Lung microvascular endothelial cell (primary cell): Measurements from ENCODE around the gene HOXA6. TPM values are rescaled to one million over a fixed set of nuclear protein-coding genes. Genes with fewer than 3 reads are reported as not detected.

ENCODE experiments used
- DNase-seq, 2 donors: peaks; one replicate each; pipeline versions ENCODE4 v3.0.0 to v3.0.0-alpha.2; 2010; ENCODE audit warnings: low read depth in 2 of 2
- total RNA-seq: library from RNA; depleted of rRNA; stranded (reverse); fragments of >200 nt; gene quantifications from 2 replicates; pipeline ENCODE4 v1.2.1, GENCODE V29; 2014

The HOXA6 gene
- total RNA-seq, 1 donor from 2014 or later = 2.4 TPM

DNA sequence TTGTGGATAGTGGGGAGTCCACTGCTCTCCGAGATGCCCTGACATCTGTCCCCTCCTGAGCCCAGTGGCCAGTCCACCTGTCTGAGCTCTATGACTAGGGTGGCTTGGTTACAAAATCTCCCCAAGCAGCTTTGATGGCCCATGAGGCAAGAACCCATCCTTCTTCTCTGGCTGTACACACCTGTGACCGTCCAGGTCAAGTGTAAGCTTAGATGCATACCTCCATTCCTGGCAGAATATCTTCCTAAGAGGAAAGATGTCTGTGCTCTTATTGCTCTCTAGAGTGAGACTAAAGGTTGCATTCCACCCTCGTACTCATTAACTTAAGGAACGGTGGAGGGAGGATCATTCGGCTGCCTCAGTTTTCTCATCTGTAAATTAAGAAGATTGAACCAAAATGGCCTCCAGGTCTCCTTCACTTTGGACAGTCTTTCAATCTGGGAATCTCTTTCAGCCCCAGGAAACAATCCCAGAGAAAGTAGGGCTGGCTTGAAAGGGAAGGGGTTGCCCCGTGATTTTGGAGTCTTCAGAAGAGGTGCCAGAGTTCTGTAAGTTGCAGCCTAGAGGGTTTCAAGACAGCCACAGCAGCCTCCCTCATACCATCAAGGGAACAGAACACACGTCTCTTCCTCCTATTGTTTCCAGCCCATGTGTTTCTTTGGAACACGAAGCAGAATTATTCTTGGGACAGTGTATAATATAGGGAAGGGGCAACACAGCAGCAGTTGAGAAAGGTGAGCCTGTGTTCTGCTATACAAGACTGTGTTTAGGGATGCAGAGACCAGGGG is 22.5 kb downstream of the HOXA6 start:
- DNase-seq = peak in 1 of 2 donors; percentile 56

DNA sequence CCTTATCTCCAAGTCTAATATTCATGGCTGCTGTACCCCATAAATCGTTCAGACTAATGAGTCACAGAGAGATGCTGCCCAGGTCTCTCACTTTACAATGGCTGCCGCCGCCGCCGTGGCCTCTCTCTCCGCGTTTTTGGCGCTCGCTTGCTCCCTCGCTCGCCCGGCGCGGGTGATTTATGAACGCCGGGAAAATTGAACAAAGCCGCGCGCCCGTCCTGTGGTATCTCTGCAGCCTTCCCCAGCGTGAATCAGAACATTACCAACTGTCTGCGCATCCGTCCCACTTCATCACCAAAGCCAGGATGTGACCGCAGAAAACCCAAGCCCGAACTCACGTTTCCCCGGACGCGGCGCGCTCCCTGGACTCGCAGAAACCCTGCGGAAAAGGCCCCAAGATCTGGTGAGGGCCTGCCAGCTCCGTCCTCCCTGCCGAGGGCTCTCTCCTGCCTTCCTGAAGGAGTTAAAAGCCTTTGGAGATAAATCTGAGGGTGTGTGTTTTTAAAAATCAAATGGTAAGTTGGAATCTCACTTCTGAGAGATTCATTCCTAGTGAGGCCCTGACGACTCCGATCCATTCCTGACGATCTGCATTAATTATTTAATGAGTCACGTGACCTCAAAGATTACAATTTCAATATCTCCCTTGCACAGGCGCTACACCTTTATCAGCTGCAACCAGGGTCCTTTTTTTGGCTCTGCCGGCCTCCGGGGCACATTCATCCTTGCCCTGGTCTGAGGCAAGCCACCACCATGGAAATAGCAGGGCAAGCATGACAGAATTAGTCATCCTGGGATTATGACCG is 23.3 kb downstream of the HOXA6 start:
- peak in 1 of 2 donors; percentile 85 for DNase-seq

DNA sequence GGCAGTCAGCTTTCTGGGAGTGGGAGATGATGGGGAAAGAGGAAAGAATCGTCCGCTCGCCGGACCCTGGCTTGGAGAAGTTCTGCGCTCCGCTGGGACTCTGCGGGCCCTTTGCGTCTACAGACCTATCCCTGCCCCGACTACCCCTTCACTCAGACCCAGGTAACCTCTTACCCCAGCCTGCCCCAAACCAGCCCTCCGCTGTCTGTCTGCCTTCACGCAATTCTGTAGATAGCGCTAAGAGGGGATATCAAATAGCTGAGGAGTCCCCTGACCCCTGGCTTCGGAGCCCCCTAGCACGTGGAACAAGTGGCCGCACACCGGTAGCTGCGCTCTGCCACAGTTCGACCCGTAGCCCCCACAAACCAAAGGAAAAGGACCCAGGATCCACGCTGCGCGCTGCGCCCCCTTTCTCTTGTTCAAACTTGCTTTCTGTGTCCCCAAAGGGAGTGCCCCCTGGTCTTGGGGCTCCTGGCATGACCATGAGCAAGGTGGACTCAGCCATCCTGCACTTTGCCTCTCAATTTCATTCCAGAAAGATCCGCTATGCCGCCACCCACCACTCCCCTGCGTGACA is 24.0 kb downstream of the HOXA6 start:
- no peak for DNase-seq

DNA sequence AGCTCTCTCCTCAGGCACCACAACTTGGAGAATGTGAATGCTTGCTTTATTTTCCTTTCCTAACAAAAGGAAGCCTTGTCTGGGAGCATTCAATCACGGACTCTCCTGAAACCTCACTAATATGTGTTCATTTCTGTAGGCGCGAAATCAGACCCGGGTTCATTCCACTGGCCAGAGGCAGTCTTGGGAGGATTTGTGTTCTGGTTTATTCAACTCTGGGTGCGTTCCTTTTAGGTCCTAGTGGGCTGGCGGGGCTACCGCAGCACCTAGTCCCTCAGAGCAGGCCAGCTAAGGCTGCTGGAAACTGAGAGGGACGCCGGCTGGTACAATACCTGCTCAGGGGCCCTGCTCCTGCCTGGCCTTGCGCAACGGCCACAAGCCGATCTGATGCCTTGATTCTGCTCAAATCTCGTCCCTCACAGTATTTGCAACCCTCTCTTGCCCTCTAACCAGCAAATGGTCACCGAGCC is 24.5 kb downstream of the HOXA6 start:
- peak in 1 of 2 donors; percentile 46 for DNase-seq

DNA sequence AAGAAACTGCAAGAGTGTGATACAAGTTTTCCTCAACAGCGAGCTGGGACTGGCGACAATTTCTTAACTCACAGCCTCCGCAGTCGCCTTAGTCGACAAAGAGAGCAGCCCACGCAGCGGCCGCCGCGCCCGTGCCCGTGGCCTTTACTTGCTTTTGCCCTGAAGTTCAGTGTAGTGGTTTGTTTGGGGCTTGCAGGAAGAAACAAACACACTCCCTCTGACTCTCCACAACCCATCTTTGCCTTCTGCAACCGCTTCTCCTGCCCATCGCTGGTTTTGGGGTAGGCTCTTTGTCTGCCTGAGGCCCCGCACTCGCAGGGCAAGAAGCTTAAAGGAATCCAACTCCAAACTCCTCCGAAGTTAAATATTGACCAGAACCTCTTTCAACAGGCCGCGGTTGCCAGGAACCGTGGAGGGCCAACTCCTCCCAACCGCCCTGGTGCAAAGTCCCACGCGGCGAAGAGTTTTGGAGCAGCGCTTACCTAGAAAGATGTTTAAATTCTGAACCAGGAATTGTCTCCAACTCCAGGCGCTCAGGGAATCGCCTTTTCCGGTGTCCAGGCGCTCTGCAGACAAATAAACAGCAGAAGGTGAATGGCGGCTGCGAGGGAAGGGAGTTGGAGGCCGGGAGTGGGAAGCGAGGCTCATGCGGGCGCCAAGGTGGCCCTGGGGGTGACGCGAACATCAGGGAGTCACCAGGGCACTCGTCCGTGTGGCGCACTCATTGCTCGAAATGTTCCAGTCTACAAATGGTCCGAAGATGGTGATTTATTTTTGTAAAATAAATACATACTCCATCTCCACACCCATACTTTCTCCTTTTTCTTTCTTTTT is 25.3 kb downstream of the HOXA6 start:
- peak in 1 of 2 donors; percentile 56 for DNase-seq

DNA sequence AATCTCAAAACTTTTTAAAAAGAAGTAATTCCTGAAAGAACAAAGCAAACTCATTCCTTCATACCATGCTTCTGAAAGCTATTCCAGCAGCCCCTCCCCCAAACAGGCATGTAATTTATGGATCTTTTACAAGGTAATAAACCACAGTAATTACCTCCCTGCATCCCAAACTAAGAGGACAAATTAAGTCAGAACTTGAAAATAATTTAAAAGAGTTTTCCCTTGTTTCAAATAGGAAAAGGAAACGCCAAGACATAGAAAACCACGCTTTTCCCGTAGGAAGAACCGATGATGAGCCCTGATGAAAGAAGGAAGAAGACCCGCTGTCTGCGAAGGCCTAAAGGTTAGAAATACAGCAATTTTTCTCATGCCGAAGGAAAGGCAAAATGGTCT is 25.9 kb downstream of the HOXA6 start:
- DNase-seq = no peak

DNA sequence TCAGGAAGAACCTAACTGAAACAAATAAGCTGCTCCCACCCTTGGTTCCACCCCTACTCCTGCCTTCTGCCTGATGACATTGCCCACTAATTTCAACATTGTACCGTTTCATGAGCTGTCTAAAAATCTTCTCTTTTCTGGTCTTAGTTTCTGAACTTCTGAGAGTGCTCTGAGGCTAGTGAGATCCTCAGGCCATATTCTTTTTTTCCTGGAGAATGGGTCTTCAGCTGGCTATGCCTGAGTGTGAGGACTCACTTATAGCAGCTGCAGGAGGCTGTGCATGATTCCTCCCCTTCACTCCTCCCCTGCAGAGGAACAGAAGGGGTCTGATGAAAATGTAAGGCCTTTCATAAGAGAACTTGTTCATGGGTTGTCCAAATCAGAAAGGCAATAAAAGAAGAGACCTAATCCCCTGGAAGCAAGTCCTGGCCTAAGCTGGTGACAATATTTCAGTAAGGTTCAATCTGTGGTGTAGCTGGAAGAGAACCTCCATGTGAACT is 28.1 kb downstream of the HOXA6 start:
- peak in 1 of 2 donors; percentile 15 for DNase-seq

DNA sequence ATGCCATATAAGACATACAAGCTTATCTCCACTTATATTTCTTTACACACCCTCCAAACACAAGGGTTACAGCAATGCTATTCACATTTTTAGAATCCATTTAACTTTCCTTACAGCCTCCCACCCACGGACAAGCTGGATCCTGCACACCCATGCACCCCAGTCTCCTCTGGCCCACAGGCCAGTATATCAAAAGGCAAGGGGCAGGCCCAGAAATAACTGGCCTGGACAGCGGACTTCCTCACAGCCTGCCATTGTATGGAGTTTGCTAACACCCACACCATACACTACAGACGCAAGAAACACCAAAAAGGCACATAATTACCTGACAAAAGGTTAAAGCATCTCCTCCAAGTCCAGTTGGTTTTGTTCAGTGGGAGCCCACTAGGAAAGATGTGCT is 29.0 kb downstream of the HOXA6 start:
- DNase-seq = peak; percentile 27 to 57

DNA sequence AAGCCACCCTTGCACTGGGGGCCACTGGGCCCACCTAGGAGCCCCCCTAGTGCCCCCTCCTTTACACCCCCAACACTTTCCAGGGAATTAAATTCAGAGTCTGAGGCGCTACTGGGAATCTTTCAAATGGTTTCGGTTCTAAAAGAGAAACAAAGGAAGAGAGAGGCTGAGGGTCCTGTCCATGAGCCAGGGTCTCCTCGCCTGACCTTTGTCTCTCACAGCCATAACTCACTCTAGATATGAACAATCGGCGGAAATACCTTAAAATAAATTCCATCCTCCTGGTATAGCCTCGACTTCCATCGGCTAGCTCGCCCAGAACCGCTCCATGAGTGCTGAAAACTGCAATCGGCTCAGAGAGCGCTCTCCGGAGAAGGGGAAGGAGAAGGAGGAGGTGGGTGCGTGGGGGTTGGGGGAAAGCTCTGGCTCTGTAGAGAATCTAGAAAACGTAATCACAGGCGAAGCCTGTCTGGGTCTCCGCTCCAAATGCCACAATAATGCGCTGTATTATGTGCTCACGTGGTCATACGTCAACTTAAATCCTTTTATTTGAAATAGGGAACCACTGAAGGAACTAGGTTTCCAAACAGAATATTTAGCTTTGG is 29.6 kb downstream of the HOXA6 start:
- DNase-seq = peak; percentile 90

DNA sequence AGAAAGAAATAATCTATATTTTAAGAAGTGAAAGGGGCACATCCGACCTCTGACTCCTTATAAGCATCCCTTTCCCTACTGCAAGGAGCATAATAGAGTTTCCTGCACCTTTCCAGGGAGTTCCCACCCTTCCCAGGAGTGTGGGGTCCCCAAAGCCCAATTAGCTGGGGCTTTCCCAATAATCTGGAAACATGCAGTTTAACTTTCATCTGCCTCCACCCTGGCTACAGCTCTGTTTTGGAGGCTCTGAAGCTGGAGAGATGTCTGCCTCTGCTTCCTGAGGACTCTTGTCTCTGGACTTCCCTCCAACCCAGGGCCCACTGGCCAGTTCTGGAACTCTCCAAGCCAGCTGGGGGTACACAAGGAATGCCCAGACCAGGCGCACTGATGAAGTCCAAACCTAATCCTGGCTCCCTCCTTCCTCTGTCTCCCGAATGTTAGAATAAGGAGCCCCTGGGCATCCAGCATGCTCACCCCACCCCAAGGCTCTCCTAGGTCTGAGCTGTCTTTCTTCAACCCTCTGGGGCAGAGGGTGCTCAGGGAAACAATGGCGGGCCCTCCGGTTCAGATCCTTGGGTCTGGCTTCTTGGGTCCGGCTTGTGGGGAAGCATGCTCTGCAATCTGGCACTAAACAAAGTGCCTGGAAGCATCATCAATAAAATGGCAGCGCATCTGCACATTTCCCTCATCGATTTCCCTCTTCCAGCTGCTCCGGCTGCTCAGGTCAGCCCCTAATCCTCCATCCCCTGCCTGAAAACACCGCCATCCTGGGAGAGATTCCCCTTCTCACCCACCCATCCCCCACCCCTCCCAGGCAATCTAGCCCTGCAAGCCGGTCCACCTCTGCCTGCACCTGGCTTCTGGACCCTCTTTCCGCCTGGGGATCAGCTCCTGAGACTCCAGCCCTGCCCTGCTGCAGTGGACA is 30.4 kb downstream of the HOXA6 start:
- DNase-seq = peak in 1 of 2 donors; percentile 48

DNA sequence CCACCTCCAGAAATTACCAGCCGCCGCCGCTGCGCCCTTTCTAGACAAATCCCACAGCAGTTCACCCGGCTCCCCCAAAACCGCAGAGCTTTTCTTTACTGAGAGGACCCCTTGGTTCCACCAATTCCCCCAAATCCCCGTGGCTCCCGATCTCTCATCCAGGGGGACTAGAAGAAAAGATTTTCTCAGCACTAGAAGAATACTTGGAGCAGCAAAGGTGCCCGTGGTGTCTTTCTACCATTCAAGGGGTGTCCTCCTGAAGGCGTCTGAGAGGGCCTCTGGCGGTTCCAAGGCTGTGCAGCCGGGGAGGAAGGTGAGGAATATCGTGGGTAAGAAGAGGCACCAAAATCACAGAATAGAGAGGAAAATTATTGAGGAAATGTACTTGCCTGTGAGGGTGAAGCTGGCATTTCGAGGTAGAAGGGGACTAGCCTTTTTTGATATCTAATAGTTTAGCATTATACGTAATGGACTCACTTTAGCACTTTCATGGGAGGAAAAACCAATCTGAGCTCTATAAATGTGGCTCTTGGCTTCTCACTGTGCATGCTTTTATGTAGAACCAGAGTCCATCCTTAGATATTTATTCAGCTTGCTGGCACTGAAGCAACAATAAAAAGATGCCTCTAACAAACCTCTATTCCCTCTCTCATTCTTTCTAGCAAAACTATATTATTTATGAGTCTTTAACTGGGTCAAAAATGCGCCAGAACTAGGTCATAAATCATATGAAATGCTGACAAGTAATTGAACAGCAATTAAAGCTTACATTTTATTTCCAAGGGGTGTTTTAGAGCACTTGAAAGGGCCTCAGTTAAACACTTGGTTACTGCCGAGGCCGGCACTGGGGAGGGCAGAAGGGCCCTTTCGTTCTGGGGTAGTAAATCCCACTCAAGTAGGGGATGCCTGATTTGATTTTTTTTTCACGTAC is 31.3 kb downstream of the HOXA6 start:
- peak in 1 of 2 donors; percentile 49 for DNase-seq

DNA sequence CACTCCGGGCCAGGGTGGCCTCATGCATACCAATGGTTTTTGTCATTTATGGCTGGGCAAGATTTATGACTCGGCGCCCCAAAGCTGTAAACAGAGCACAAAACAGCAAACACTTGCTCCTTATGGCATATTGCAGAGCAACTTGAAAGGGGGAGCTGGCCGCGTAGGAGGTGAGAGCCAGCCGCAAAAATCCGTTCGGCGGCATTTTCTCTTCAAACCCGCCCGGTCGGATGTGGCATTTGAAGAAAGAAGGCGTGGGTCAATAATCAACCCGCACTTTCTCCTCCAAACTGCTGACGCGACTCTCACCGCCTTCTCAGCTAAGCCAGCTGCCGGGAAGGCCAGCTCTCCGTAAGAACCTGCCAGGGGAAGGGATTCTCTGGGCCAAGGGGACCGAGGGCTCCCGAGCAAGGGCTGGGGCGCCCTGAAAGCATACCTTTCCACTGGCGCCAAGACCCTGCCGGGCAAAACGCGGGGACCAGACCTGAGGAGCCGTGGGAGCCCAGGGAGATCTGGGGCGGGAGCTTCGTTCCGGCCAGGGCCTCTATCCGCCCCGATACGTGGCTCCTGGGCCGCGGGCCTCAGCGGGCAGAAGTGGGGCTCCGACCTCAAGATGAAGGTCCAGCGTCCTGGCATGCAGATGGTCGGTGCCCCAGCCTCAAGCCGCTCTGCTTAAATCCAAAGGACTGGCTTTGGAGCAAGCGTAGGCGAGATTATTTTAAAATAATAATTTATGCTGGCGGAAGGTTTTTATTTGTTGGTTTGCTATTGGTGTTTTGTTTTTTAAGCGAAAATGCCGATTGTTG is 32.1 kb downstream of the HOXA6 start:
- DNase-seq = peak in 1 of 2 donors; percentile 62

DNA sequence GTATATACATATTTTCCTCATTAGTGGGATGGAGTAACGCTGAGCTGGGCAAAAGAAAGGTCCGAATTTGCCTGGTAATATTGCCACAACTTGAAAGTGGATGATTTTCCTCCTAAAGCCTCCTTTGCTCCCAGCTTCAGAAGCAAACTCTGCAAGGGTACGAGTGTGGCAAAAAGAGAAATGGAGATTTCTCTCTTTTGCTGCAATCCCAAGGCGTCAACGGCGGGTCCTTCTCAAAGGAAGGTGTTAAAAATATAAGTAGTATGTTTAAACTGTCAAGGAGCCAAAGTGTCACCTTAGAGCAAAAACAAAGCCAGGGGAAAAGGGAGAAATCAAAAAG is 32.7 kb downstream of the HOXA6 start:
- DNase-seq = no peak

DNA sequence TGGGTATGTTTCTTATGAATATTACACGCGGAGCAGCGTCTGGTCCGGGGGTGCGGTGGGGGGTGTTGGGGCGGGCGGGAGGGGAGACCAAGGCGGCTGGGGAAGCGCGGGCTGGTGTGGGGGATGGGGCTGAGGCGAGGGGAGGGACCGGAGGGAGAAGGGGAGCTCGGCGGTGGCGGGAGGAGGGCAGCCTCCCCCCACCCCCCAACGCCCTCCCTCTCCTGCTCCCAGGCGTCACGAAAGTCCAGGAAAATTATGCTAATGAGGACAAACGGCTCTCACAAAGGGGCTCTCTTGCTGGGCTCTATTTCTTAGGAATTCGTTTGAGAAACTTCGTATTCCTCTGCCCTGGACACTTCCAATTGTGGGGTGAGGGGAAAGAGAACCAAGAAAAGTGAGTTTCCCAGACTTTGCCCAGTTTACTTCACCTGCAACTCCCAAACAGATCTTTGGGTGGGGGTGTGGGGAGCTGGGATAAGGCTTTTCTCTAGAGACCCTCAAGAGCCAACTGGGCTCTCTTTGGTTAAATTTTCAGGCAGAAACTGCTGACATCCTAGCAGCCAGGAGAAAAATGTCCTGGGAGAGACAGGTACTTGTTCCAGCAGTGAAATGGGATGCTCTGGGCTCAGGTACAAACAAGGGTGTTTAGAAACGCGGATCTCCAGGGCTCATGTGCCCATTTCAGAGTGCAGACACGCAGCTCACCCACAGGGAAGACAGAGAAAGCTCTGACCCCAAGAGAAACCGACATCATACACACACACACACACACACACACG is 33.4 kb downstream of the HOXA6 start:
- DNase-seq = peak; percentile 67 to 82

DNA sequence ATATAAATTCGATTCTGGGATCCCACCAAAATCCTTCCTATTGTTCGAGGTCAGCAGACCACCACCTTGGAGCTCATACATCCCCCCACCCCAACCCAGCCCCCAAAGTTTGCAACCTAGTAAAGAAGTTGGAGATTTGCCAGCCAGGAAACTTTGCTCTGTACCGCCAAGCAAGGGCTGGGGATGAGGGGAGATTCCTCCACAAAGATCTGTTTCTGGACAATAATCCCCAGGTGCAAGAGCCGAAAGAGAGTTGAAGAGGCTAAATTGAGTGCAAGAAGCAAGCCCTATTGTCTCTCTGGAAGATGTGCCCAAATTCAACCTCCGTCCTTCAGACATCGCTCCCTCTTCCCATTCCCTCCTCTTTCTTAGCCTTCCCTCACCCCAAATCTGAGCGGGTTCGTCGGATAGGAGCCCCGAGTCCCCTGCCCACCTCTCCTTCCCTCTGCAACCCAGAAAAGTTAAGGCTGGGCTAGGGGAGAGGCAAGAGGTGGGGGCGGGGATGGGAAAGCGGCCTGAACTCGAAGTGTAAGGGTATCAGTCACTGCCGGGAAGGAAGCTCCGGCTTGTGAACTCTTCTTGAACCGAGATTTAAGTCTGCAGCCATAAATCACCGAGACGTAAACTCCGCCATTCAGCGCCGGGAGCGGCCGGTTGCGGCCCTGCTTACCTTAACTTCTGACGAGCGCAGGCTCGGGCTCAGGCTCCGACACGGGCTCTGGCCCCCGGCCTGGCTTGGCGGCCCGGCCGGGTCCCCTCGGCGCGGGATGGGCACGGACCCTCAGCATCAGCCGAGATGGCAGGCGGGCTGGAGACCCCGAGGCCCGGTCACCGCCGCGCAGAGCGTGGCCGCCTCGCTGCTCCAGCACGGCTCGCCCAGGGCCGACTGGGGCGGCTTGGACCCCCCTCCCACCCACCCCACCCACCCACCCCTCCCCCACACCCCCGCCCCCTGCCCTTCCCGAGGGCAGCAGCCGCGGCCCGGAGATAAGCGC is 34.3 kb downstream of the HOXA6 start:
- DNase-seq = peak; percentile 77 to 97

DNA sequence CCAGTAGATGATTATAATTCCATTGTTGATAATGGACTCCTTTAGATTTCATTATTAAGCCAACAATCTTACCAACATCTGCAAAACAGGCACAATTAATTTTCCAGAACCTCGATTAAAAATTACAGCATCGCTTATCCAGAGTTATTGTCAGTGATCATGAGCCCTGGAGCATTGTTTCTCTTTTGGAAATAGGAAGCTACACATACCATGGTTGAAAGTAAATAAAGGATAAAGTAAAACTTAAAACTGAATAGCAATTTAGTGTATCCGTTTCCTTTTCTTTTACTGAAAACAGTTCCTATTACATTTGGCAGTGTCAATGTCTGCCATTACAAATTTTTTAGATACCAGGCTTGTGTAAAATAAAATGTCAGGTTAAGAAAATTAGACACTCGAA is 35.2 kb downstream of the HOXA6 start:
- peak; percentile 42 to 81 for DNase-seq
